ENCODE results near the gene CANX.

DNA sequence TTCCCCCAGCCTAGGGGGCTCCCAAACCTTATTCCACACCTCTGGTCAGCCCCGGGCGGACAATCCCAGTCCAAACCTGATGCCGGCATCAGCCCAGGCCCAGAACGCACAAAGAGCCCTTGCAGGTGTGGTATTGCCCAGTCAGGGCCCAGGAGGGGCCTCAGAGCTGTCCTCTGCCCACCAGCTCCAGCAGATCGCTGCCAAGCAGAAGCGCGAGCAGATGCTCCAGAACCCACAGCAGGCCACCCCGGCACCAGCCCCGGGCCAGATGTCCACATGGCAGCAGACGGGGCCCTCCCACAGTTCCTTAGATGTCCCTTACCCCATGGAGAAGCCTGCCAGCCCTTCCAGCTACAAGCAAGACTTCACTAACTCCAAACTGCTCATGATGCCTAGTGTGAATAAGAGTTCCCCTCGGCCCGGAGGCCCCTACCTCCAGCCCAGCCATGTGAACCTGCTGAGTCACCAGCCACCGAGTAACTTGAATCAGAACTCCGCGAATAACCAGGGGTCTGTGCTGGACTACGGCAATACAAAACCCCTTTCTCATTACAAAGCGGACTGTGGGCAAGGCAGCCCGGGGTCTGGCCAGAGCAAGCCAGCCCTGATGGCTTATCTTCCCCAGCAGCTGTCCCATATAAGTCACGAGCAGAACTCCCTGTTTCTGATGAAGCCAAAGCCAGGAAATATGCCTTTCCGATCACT lies 67.4 kb downstream of the CANX start:
- TF ChIP-seq, protein P1, sequence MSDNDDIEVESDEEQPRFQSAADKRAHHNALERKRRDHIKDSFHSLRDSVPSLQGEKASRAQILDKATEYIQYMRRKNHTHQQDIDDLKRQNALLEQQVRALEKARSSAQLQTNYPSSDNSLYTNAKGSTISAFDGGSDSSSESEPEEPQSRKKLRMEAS (IDR thresholded peaks at IDR 0.05): no peak
- no peak for TF ChIP-seq ZFP36 (IDR thresholded peaks at IDR 0.05; ENCODE audit: borderline replicate concordance, low read depth, low read length, partially characterized antibody)
- TF ChIP-seq HOXA7 (CRISPR knock-in tag; IDR thresholded peaks at IDR 0.05): no peak
- no peak for TF ChIP-seq SUZ12 (IDR thresholded peaks at IDR 0.05; ENCODE audit: low read depth, low read length)
- TF ChIP-seq DMAP1 (CRISPR knock-in tag; IDR thresholded peaks at IDR 0.05): no peak

Measured in HepG2 (cell line).